ENCODE results near the gene ASGR2. TPM values are rescaled to one million over a fixed set of nuclear protein-coding genes. Genes with fewer than 3 reads are reported as not detected.

The ASGR2 gene
- total RNA-seq, 1 experiment from 2014 or later, result 0.13 TPM

DNA sequence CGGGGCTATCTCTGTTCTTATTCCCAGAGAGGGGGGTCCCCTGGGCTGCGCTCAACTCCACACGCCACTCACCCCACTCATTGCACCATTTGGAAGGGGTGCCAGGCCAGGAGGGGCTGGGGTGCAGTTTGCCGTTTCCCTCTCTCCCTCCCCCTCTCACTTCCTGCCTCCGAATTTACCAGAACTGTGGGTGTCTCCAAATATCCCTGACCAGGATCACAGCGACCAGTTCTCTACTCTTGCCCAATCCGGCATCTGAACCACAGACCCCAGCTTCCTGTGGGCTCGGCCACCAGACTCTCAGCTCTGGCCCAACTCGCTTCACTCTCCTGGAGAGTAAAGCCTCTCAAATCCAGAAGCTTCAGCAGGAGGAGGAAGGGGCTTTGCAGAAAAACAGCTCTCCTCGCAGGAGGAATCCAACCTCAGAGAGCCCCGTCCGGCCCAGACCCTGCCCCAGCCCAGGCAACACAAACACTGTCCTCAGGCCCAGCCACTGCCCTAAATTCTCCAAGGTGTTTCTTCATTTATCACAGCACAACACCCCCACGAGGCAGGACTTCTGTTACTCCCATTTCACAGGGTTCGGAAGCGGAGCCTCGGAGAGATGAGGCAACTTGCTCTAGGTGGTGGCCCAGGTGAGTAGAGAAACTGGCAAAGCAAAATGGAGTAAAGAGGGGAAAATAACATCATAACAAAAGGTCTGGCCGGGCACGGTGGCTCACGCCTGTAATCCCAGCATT is 423 bp upstream of the ASGR2 start:
- CTCF ChIA-PET, result interaction anchor here (0.5 to 2.2 kb wide), 8 partner anchors 10 to 439 kb away, joined by 3 to 15 read pairs (median 3); no protein-coding TSS in a partner anchor
- ATAC-seq (no peak; the same call in 1 of the 2 replicates), DNase-seq (ENCODE audit: low spot score) (no peak)
- Mint-ChIP-seq H3K4me1 (peaks cover 25% of the 10 kb centered on the region), H3K36me3 (no peaks in the 10 kb centered on the region), H3K27ac (0 out of 2 replicates have a peak overlapping the region, but pooled peaks have one; percentile 30), H3K4me3 (no peak overlapping the region), H3K27me3 (ENCODE audit: low read depth) (peaks cover 7% of the 10 kb centered on the region), H3K9me3 (peaks cover 5% of the 10 kb centered on the region)
- POLR2A ChIA-PET, result interaction anchor here (0.5 kb wide), 1 partner anchor 17 kb away, joined by 3 read pairs; no protein-coding TSS in a partner anchor
- TF ChIP-seq GABPB1 (CRISPR knock-in tag; IDR thresholded peaks at IDR 0.05), result peak; percentile 65; the same call in 1 of the 2 replicates
- TF ChIP-seq, protein P1, sequence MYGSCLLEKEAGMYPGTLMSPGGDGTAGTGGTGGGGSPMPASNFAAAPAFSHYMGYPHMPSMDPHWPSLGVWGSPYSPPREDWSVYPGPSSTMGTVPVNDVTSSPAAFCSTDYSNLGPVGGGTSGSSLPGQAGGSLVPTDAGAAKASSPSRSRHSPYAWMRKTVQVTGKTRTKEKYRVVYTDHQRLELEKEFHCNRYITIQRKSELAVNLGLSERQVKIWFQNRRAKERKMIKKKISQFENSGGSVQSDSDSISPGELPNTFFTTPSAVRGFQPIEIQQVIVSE (CRISPR knock-in tag; IDR thresholded peaks at IDR 0.05; ENCODE audit: borderline replicate concordance), result no peak
- no peak for TF ChIP-seq NR3C1 (CRISPR knock-in tag; conservative IDR thresholded peaks at IDR 0.05; ENCODE audit: low read depth)

DNA sequence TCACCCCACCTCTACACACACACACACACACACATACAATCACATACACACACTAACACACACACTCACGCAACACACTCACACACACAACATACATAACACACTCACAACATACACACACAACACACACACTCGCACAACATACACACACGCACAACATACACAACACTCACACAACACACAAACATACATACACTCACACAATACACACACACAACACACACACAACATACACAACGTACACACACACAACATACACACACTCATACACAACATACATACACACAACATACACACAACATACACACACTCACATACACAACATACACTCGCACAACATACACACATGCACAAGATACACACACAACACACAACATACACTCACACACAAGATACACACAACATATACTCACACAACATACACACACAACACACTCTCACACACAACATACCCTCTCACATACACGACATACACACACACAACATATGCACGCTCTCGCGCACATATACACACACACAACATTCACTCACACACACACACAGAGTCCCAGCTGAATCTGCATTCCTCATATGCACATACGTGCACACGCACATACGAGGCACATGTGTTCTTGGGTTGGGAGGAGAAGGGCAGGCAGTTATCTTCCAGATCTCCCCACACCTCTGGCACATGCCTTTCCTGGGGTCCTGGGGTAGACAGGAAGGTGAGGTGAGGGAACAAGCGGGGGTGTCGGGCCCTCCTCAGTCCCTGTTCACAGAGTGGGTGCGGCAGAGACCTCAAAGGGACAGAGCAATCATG is 1.1 kb downstream of the ASGR2 start:
- H3K27me3 Mint-ChIP-seq (ENCODE audit: low read depth), result peaks cover 3% of the 10 kb centered on the region; the same call in 1 of the 2 replicates
- ChIA-PET CTCF (interaction anchor here (1.0 to 2.8 kb wide), 5 partner anchors 12 to 68 kb away, joined by 3 to 19 read pairs (median 6); no protein-coding TSS in a partner anchor), POLR2A (no interaction called here)
- no peaks in the 10 kb centered on the region for H3K36me3 Mint-ChIP-seq
- DNase-seq (ENCODE audit: low spot score) (no peak), ATAC-seq (no peak)
- H3K4me3 Mint-ChIP-seq, result no peak overlapping the region
- TF ChIP-seq ZNF138 (CRISPR knock-in tag; conservative IDR thresholded peaks at IDR 0.05), result no peak
- TF ChIP-seq IRF2 (CRISPR knock-in tag; IDR thresholded peaks at IDR 0.05; ENCODE audit: borderline replicate concordance, low read depth), result no peak
- no peak for TF ChIP-seq SOX15 (CRISPR knock-in tag; IDR thresholded peaks at IDR 0.05)
- TF ChIP-seq ZBTB21 (CRISPR knock-in tag; IDR thresholded peaks at IDR 0.05; ENCODE audit: borderline replicate concordance), result no peak
- TF ChIP-seq, protein P2, sequence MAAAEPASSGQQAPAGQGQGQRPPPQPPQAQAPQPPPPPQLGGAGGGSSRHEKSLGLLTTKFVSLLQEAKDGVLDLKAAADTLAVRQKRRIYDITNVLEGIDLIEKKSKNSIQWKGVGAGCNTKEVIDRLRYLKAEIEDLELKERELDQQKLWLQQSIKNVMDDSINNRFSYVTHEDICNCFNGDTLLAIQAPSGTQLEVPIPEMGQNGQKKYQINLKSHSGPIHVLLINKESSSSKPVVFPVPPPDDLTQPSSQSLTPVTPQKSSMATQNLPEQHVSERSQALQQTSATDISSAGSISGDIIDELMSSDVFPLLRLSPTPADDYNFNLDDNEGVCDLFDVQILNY (CRISPR knock-in tag; IDR thresholded peaks at IDR 0.05), result no peak
- no peak for TF ChIP-seq TP53 (CRISPR knock-in tag; IDR thresholded peaks at IDR 0.05)
- H3K9me3 Mint-ChIP-seq, result peaks cover 5% of the 10 kb centered on the region
- H3K27ac Mint-ChIP-seq, result no peak overlapping the region
- H3K4me1 Mint-ChIP-seq, result peaks cover 24% of the 10 kb centered on the region

DNA sequence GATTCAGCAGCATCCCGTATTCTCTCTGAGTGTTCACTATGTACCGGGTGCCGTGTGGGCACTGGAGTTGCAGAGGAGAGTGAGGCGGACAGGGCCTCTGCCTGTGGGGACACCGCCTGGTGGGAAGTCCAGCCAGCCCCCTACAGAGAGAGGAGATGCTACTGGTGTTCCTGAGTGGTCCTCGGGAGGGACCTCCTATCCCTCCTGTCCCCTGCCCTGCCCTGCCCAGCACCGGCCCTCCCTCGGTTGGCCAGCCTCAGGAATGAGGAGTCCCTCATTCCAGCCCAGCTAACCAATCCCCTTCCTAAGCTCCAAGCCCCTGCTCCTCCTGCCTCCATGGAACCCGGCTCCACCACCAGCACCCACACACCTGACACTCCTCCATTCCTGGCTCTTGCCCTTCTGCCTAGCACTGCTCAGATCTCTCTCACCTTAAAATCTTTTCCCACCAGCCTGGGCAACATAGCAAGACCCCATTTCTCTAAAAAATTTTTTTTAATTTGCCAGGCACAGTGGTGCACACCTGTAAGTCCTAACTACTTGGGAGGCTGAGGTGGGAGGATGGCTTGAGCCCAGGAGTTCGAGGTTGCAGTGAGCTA is 2.0 kb downstream of the ASGR2 start:
- ChIA-PET POLR2A (no interaction called here), CTCF (interaction anchor here (0.8 to 2.8 kb wide), 3 partner anchors 21 to 60 kb away, joined by 3 to 19 read pairs (median 7); no protein-coding TSS in a partner anchor)
- no peak overlapping the region for H3K4me3 Mint-ChIP-seq
- no peaks in the 10 kb centered on the region; the same call in 1 of the 2 replicates for H3K27me3 Mint-ChIP-seq (ENCODE audit: low read depth)
- H3K36me3 Mint-ChIP-seq, result no peaks in the 10 kb centered on the region
- peaks cover 5% of the 10 kb centered on the region for H3K9me3 Mint-ChIP-seq
- H3K4me1 Mint-ChIP-seq, result peaks cover 24% of the 10 kb centered on the region
- peak; percentile 87; the same call in 1 of the 2 replicates for TF ChIP-seq ZNF121 (CRISPR knock-in tag; IDR thresholded peaks at IDR 0.05)
- TF ChIP-seq ZNF263 (CRISPR knock-in tag; IDR thresholded peaks at IDR 0.05; ENCODE audit: low read depth), result no peak
- ATAC-seq, result no peak
- H3K27ac Mint-ChIP-seq, result no peak overlapping the region
- no peak for DNase-seq (ENCODE audit: low spot score)

DNA sequence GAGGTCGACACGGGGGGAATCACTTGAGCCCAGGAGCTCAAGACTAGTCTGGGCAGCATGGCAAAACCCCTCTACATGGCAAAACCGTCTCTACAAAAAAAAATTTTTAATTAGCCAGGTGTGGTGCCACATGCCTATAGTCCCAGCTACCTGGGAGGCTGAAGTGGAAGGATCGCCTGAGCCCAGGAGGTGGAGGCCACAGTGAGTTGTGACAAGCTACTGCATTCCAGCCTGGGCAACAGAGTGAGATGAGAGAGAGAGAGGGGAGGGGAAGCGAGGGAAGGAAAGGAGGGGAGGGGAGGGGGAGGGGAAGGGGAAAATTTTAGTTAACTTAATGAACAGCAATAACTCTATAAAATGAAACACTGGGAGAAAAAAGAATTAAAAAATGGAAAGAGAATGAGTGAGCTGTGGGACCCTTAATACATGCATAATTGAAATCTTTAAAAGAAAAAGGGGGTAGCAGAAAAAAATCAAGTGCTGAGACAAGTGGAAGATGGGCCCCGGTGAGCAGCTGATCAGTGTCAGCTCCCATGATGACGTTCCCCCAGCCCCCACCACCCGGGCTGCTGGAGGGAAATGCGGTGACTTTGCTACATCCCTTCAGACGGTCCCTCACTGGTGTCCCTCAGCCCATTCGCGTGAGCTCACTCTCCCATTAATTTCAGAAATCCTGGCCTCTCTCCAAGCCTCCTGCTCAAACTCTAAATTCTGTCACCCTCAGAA is 2.7 kb downstream of the ASGR2 start:
- POLR2A ChIA-PET, result no interaction called here
- Mint-ChIP-seq H3K4me3 (no peak overlapping the region), H3K27me3 (ENCODE audit: low read depth) (no peaks in the 10 kb centered on the region; the same call in 1 of the 2 replicates), H3K4me1 (peaks cover 24% of the 10 kb centered on the region), H3K9me3 (peaks cover 5% of the 10 kb centered on the region), H3K27ac (no peak overlapping the region), H3K36me3 (no peaks in the 10 kb centered on the region)
- CTCF ChIA-PET, result interaction anchor here (0.8 to 2.8 kb wide), 3 partner anchors 21 to 60 kb away, joined by 3 to 19 read pairs (median 7); no protein-coding TSS in a partner anchor
- ATAC-seq (no peak), DNase-seq (ENCODE audit: low spot score) (no peak)
- TF ChIP-seq, protein P3, sequence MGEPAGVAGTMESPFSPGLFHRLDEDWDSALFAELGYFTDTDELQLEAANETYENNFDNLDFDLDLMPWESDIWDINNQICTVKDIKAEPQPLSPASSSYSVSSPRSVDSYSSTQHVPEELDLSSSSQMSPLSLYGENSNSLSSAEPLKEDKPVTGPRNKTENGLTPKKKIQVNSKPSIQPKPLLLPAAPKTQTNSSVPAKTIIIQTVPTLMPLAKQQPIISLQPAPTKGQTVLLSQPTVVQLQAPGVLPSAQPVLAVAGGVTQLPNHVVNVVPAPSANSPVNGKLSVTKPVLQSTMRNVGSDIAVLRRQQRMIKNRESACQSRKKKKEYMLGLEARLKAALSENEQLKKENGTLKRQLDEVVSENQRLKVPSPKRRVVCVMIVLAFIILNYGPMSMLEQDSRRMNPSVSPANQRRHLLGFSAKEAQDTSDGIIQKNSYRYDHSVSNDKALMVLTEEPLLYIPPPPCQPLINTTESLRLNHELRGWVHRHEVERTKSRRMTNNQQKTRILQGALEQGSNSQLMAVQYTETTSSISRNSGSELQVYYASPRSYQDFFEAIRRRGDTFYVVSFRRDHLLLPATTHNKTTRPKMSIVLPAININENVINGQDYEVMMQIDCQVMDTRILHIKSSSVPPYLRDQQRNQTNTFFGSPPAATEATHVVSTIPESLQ (CRISPR knock-in tag; IDR thresholded peaks at IDR 0.05), result no peak
- TF ChIP-seq NR3C1 (CRISPR knock-in tag; conservative IDR thresholded peaks at IDR 0.05; ENCODE audit: low read depth), result no peak
- TF ChIP-seq, protein P4, sequence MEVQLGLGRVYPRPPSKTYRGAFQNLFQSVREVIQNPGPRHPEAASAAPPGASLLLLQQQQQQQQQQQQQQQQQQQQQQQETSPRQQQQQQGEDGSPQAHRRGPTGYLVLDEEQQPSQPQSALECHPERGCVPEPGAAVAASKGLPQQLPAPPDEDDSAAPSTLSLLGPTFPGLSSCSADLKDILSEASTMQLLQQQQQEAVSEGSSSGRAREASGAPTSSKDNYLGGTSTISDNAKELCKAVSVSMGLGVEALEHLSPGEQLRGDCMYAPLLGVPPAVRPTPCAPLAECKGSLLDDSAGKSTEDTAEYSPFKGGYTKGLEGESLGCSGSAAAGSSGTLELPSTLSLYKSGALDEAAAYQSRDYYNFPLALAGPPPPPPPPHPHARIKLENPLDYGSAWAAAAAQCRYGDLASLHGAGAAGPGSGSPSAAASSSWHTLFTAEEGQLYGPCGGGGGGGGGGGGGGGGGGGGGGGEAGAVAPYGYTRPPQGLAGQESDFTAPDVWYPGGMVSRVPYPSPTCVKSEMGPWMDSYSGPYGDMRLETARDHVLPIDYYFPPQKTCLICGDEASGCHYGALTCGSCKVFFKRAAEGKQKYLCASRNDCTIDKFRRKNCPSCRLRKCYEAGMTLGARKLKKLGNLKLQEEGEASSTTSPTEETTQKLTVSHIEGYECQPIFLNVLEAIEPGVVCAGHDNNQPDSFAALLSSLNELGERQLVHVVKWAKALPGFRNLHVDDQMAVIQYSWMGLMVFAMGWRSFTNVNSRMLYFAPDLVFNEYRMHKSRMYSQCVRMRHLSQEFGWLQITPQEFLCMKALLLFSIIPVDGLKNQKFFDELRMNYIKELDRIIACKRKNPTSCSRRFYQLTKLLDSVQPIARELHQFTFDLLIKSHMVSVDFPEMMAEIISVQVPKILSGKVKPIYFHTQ (CRISPR knock-in tag; IDR thresholded peaks at IDR 0.05), result no peak
- TF ChIP-seq NFATC4 (CRISPR knock-in tag; IDR thresholded peaks at IDR 0.05), result no peak
- TF ChIP-seq, protein P5, sequence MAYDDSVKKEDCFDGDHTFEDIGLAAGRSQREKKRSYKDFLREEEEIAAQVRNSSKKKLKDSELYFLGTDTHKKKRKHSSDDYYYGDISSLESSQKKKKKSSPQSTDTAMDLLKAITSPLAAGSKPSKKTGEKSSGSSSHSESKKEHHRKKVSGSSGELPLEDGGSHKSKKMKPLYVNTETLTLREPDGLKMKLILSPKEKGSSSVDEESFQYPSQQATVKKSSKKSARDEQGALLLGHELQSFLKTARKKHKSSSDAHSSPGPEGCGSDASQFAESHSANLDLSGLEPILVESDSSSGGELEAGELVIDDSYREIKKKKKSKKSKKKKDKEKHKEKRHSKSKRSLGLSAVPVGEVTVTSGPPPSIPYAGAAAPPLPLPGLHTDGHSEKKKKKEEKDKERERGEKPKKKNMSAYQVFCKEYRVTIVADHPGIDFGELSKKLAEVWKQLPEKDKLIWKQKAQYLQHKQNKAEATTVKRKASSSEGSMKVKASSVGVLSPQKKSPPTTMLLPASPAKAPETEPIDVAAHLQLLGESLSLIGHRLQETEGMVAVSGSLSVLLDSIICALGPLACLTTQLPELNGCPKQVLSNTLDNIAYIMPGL (CRISPR knock-in tag; IDR thresholded peaks at IDR 0.05), result no peak
- no peak for TF ChIP-seq TEAD1 (CRISPR knock-in tag; IDR thresholded peaks at IDR 0.05)

All from WTC11 (cell line).